Fibroblast of skin of right quadriceps (primary cell): ENCODE results near the gene COL19A1.
"Not testable (repeated sequence)": the region's sequence is repeated elsewhere in the genome, so short reads cannot be mapped to it uniquely, and the experiment has no call there.

Source experiments
- DNase-seq: peaks from one replicate; pipeline ENCODE4 v3.0.0-alpha.2; 2013

COL19A1 gene

GRCh38 chr6:69866351-69866769 is at the start of gene COL19A1:
Gene COL19A1, plus strand, starts transcription at chr6:69866556. Its CDS starts 13,012 bp downstream, at chr6:69879568.
- DNase-seq: no peak

- no peak for DNase-seq
These were observed 49.8 kb upstream of the COL19A1 start for GRCh38 chr6:69816569-69816968.

- DNase-seq: no peak
These were observed 49.0 kb upstream of the COL19A1 start for GRCh38 chr6:69817358-69817757.

- DNase-seq: no peak
These were observed 48.0 kb upstream of the COL19A1 start for GRCh38 chr6:69818223-69818930.

GRCh38 chr6:69819138-69819537 is 47.2 kb upstream of the COL19A1 start:
- no peak for DNase-seq

- no peak for DNase-seq
These were observed 46.3 kb upstream of the COL19A1 start for GRCh38 chr6:69820018-69820417.

- DNase-seq: no peak
These were observed 45.9 kb upstream of the COL19A1 start for GRCh38 chr6:69820438-69820837.

- DNase-seq: not testable (repeated sequence)
These were observed 42.0 kb upstream of the COL19A1 start for GRCh38 chr6:69824355-69824754.

GRCh38 chr6:69825904-69826303 is 40.5 kb upstream of the COL19A1 start:
- peak; percentile 8 for DNase-seq

- peak; percentile 58 for DNase-seq
These were observed 39.0 kb upstream of the COL19A1 start for GRCh38 chr6:69827276-69827893.

GRCh38 chr6:69832558-69832957 is 33.8 kb upstream of the COL19A1 start:
- no peak for DNase-seq

GRCh38 chr6:69835414-69836179 is 30.8 kb upstream of the COL19A1 start:
- peak; percentile 65 for DNase-seq

GRCh38 chr6:69841862-69842261 is 24.5 kb upstream of the COL19A1 start:
- DNase-seq: no peak

- no peak for DNase-seq
These were observed 23.2 kb upstream of the COL19A1 start for GRCh38 chr6:69843189-69843588.

- no peak for DNase-seq
These were observed 20.0 kb upstream of the COL19A1 start for GRCh38 chr6:69846312-69846711.

GRCh38 chr6:69846770-69847491 is 19.4 kb upstream of the COL19A1 start:
- DNase-seq: no peak

GRCh38 chr6:69847492-69847788 is 18.9 kb upstream of the COL19A1 start:
- no peak for DNase-seq

- DNase-seq: no peak
These were observed 17.8 kb upstream of the COL19A1 start for GRCh38 chr6:69848552-69848951.

- DNase-seq: no peak
These were observed 13.7 kb upstream of the COL19A1 start for GRCh38 chr6:69852706-69853105.

- no peak for DNase-seq
These were observed 4.4 kb upstream of the COL19A1 start for GRCh38 chr6:69861986-69862385.

- DNase-seq: no peak
These were observed 2.6 kb upstream of the COL19A1 start for GRCh38 chr6:69863766-69864165.

GRCh38 chr6:69865126-69865525 is 1.2 kb upstream of the COL19A1 start:
- peak; percentile 77 for DNase-seq
